NCI-H82 treated with DMSO at 0.1 percent for 48 hours (cell line): ENCODE results near the gene EBF4.
"Not testable (repeated sequence)": the region's sequence is repeated elsewhere in the genome, so short reads cannot be mapped to it uniquely, and the experiment has no call there.

ENCODE experiments used
- DNase-seq: peaks from one replicate; lab custom pipeline; 2025; ENCODE audit not compliant: unreplicated experiment; lab: John Stamatoyannopoulos, UW

Gene EBF4

DNA sequence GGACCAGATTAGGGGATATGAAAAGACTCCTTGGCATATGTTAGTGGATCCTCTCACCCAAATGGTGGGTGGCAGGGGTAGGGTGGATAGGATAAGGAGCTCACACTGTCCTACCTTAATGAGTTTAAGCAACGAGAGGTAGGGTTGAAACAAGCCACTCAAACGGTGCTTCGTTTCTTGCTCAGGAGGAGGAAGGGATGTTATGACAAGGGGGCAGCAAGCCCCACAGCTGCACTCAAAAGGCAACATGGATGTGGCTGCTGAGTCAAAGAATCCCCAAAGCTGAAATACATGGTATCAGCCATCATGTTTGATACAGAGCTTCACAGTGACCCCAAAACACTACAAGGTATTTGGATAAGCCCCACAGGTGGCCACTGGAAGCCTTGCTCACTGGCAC lies 20.1 kb upstream of the EBF4 start:
- no peak for DNase-seq

GRCh38 chr20:2673453-2673852 lies 19.1 kb upstream of the EBF4 start:
- no peak for DNase-seq

- no peak for DNase-seq
Observed at GRCh38 chr20:2680046-2680445, 12.5 kb upstream of the EBF4 start.

- DNase-seq: not testable (repeated sequence)
Observed at GRCh38 chr20:2682040-2682439, 10.5 kb upstream of the EBF4 start.

GRCh38 chr20:2684817-2685216 lies 7.8 kb upstream of the EBF4 start:
- DNase-seq: not testable (repeated sequence)

DNA sequence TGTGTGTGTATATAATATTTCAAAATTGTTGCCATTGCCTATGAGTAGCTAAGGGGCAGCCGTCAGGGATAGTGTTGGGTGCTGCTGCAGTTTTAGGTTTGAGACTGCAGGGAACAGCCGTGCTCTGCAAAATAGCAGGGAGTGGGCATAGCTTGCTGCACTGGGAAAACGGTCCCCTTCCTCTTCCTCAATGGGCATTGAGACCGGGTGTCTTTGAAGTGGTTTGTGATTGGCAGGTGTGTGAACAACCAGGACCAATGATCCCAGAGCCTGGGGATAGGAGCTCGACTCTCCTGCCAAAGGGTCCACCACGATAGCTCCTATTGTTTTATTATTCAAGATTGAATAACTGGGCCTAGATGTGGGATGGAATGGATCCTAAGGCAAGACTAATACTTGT lies 5.1 kb upstream of the EBF4 start:
- no peak for DNase-seq

DNA sequence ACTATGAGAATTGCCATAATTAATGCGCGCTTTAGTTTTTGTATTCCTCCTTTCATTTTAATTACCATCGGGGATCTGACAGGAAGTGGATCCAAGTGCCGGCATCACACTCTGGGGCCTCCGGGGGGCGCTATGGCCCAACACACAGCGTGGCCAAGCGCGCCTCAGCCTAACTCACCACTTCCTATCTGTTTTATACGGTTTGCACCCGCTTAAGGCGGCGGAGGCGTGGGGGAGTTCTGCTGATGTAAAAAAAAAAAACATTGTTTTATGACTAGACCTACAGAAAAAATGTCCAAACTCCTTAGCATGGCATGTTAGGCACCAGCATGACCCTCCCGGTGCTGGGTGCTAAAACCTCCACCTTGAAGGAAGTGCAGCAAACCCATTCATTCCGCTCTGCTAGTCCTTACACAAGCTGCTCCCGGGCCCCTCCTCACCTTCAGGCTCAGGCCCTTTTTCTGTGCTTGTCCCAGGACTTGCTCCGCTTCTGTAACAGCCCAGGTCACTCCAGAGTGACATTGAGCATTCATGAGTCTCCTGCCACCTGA lies 4.5 kb upstream of the EBF4 start:
- no peak for DNase-seq

GRCh38 chr20:2690213-2690612 lies 2.4 kb upstream of the EBF4 start:
- no peak for DNase-seq

GRCh38 chr20:2690718-2691117 lies 1.9 kb upstream of the EBF4 start:
- DNase-seq: no peak

GRCh38 chr20:2691127-2691526 lies 1.5 kb upstream of the EBF4 start:
- no peak for DNase-seq

- no peak for DNase-seq
Observed at GRCh38 chr20:2691663-2692035, 931 bp upstream of the EBF4 start.

GRCh38 chr20:2692886-2693285 lies 306 bp downstream of the EBF4 start:
- no peak for DNase-seq

DNA sequence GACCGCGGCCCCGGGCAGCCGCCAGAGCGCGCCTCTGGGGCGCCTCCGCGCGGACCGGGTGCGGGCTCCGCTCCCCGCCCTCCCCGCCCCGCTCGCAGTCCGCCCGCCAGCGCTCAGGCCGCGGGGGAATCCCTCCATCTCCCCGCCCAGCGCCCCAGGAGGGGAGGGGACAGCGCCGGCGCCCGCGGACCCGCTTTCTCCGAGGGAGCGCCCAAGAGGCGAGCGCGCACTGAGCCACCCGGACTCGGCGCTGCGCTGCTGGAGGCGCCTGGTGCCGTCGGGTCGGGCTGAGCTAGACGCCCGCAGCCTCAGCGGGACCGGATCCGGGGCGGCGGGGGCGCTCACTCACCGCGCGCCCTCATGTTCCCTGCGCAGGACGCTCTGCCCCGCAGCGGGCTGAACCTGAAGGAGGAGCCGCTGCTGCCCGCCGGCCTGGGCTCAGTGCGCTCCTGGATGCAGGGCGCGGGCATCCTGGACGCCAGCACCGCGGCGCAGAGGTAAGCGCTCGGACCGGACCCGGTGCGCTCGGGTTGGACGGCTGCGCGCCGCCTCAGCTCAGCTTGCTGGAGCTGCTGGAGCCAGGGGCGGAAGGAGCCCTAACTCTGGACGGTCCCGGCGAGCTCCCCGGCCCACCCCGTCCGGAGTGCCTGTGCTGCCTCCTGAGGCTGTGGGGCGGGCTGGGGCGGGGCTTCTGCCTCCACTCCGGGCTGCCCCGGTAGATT lies 867 bp downstream of the EBF4 start:
- no peak for DNase-seq

- no peak for DNase-seq
Observed at GRCh38 chr20:2694008-2694471, 1.5 kb downstream of the EBF4 start.

DNA sequence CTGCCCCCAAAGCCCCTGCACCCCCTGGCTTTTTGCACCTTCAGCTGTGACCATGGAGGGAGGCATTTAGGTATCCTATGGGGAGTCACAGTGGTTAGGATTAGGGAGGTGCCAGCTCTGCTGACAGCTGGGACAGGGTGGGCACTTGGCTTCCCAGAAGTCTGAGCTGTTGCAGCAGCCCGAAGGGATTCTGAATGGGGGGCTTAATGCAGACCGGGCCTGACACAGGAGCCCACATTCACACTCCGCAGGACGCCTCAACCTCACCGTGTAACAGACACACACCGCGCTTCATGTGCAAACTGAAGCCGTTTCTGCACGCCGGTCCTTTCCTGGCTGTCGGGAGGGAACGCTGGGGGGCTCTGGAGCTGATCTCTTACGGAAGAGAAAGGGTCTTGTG lies 1.9 kb downstream of the EBF4 start:
- no peak for DNase-seq

GRCh38 chr20:2695206-2695983 lies 2.8 kb downstream of the EBF4 start:
- DNase-seq: no peak

DNA sequence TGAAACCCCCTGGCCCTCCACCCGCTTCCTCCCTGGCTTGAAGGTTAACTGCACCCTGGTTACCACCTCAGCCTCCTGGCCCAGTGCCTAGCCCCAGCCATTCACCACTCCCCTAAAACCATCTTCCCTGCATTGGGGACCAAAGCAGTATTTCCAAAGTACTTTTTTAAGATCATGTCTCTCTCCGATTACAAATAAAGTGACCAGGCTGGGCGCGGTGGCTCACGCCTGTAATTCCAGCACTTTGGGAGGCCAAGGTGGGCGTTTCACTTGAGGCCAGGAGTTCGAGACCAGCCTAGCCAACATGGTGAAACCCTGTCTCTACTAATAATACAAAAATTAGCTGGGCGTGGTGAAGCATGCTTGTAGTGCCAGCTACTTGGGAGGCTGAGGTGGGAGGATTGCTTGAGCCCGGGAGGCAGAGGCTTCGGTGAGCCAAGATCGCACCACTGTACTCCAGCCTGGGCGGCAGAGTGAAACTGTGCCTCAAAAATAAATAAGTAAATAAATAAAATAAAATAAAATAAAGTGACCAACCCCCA lies 3.5 kb downstream of the EBF4 start:
- not testable (repeated sequence) for DNase-seq

GRCh38 chr20:2696646-2697045 lies 4.1 kb downstream of the EBF4 start:
- no peak for DNase-seq

DNA sequence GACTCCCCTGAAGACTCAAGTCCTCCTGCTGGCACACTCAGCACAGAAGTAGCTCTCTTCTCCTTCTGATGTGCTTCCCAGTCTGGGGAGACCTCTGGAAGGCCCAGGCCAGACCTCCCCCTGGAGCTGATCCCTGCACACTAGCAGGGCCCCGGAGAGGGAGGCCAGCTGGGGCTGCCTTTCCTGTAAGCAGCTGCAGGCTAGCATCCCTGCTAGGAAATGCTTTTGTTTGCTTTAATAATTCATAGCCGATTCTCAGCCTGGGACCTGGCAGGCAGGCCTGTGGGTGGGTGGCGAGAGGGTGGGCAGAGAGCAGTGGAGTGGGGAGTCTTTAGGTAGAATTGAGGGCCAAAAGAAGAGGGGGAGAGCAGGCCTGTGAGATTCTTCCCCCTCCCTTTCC lies 5.2 kb downstream of the EBF4 start:
- DNase-seq: no peak

GRCh38 chr20:2698186-2698817 lies 5.7 kb downstream of the EBF4 start:
- DNase-seq: no peak

DNA sequence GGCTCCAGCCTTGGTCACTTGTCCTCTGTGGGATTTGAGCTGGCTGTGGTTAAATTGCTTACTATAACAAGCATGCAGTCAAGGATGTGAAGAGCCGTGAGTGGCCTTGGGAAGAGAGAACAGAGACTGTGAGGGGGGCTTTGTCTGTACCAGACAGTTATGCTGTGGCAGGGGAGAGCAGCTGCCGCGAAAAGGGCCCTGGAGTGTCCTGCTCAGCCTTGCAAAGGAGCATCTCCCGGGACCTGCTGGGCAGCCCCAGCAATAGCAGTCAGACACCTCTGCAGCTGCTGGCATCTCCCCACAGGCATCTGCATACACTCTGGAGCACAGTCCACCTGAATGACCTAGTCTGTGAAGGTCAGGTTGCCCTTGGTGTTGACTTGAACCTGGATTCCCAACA lies 6.3 kb downstream of the EBF4 start:
- DNase-seq: no peak
